Measurements from ENCODE around the gene ELAPOR1.

- no peak for TF ChIP-seq CTCF (IDR thresholded peaks at IDR 0.05; ENCODE audit: insufficient read depth, low read length)
- no peak for TF ChIP-seq POLR2AphosphoS5 (IDR thresholded peaks at IDR 0.05; ENCODE audit: low read depth)
- no peak for TF ChIP-seq REST (IDR thresholded peaks at IDR 0.05; ENCODE audit: insufficient replicate concordance, low read depth)
- TF ChIP-seq GABPA (IDR thresholded peaks at IDR 0.05; ENCODE audit: low read depth), result no peak
Measured at GRCh38 chr1:109159326-109159725, 45.4 kb downstream of the ELAPOR1 start.

Measured in HL-60 (cell line).